AG08396 (cell line): Measurements from ENCODE around the gene EFNA5.

ENCODE experiments used
- DNase-seq: peaks from one replicate; pipeline ENCODE4 v3.0.0; 2012; ENCODE audit warnings: low spot score, mixed read lengths

The EFNA5 gene

GRCh38 chr5:107603349-107603748 is 67.4 kb downstream of the EFNA5 start:
- DNase-seq = no peak

- DNase-seq = no peak
These were observed 67.8 kb downstream of the EFNA5 start for GRCh38 chr5:107602896-107603295.

- DNase-seq = no peak
These were observed 69.7 kb downstream of the EFNA5 start for GRCh38 chr5:107601076-107601475.

GRCh38 chr5:107598958-107599357 is 71.8 kb downstream of the EFNA5 start:
- DNase-seq = no peak

- DNase-seq = no peak
These were observed 72.9 kb downstream of the EFNA5 start for GRCh38 chr5:107597803-107598202.

GRCh38 chr5:107597247-107597646 is 73.5 kb downstream of the EFNA5 start:
- DNase-seq = no peak

GRCh38 chr5:107594253-107595045 is 76.3 kb downstream of the EFNA5 start:
- DNase-seq = no peak

GRCh38 chr5:107593009-107593408 is 77.7 kb downstream of the EFNA5 start:
- no peak for DNase-seq

- no peak for DNase-seq
These were observed 78.2 kb downstream of the EFNA5 start for GRCh38 chr5:107592515-107592914.

GRCh38 chr5:107590686-107591085 is 80.1 kb downstream of the EFNA5 start:
- no peak for DNase-seq

GRCh38 chr5:107589520-107590193 is 81.1 kb downstream of the EFNA5 start:
- DNase-seq = no peak

- DNase-seq = no peak
These were observed 88.1 kb downstream of the EFNA5 start for GRCh38 chr5:107582625-107583024.

- no peak for DNase-seq
These were observed 89.6 kb downstream of the EFNA5 start for GRCh38 chr5:107580889-107581820.

- no peak for DNase-seq
These were observed 92.6 kb downstream of the EFNA5 start for GRCh38 chr5:107578051-107578635.

- DNase-seq = no peak
These were observed 93.3 kb downstream of the EFNA5 start for GRCh38 chr5:107577394-107577950.

- DNase-seq = no peak
These were observed 93.9 kb downstream of the EFNA5 start for GRCh38 chr5:107576736-107577393.

GRCh38 chr5:107576155-107576554 is 94.6 kb downstream of the EFNA5 start:
- DNase-seq = no peak

GRCh38 chr5:107574287-107574686 is 96.5 kb downstream of the EFNA5 start:
- no peak for DNase-seq

GRCh38 chr5:107572715-107573368 is 97.9 kb downstream of the EFNA5 start:
- no peak for DNase-seq
